BLaER1 treated with 17β-estradiol and CSF1 and Interleukin-3, amounts not matched to agents 10 nM and 100 nM (cell line): ENCODE data around the gene RBM26.

Experiments used
- H3K27ac ChIP-seq, 11 experiments: shearing (Covaris generic); formaldehyde crosslinking; 2 replicates each; pipeline ENCODE4 v1.8.1; 2022
- H3K27me3 ChIP-seq, 11 experiments: shearing (Covaris generic); formaldehyde crosslinking; 2 replicates each; pipeline ENCODE4 v1.8.1; 2022
- H3K36me3 ChIP-seq, 11 experiments: shearing (Covaris generic); formaldehyde crosslinking; 2 replicates each; pipeline ENCODE4 v1.8.1; 2022
- H3K4me1 ChIP-seq, 10 experiments: shearing (Covaris generic); formaldehyde crosslinking; 2 replicates each; pipeline ENCODE4 v1.8.1; 2022
- H3K4me2 ChIP-seq, 11 experiments: shearing (Covaris generic); formaldehyde crosslinking; 2 replicates each; pipeline ENCODE4 v1.8.1; 2022
- H3K4me3 ChIP-seq, 10 experiments: shearing (Covaris generic); formaldehyde crosslinking; 2 replicates each; pipeline ENCODE4 v1.8.1; 2022
- H3K9ac ChIP-seq, 11 experiments: shearing (Covaris generic); formaldehyde crosslinking; 2 replicates each; pipeline ENCODE4 v1.8.1; 2022
- H3K9me3 ChIP-seq, 11 experiments: shearing (Covaris generic); formaldehyde crosslinking; replicated peaks in 1 of 11; 2 replicates each; pipeline ENCODE4 v1.8.1; 2022
- H4K20me1 ChIP-seq, 11 experiments: shearing (Covaris generic); formaldehyde crosslinking; 2 replicates each; pipeline ENCODE4 v1.8.1; 2022
- Cebpa-rat ChIP-seq, 11 experiments: shearing (Covaris generic); IDR thresholded peaks; 2 replicates each; pipeline ENCODE4 v1.8.1; 2022

Gene RBM26

GRCh38 chr13:79402074-79402635 is 3.9 kb downstream of the RBM26 start:
- Histone ChIP-seq H3K27me3 (no peaks in the 10 kb centered on the region), H4K20me1 (peaks cover 22 to 72% (median 62%) of the 10 kb centered on the region in 11 experiments; a peak in 21 of 22 replicates), H3K4me3 (peak overlapping the region in 3 of 10 experiments; percentile 0 to 85 (median 81); a peak in 3 of 20 replicates), H3K4me2 (peak overlapping the region; percentile 82 to 98 (median 90)), H3K4me1 (peaks cover 34 to 74% (median 38%) of the 10 kb centered on the region in 10 experiments), H3K9ac (peak overlapping the region in 3 of 11 experiments; percentile 1 to 98 (median 42); a peak in 4 of 22 replicates), H3K27ac (peak overlapping the region in 8 of 11 experiments; percentile 7 to 65 (median 28); a peak in 7 of 22 replicates), H3K36me3 (peaks cover 12 to 55% (median 41%) of the 10 kb centered on the region in 11 experiments), H3K9me3 (peaks cover 0 to 15% (median 6%) of the 10 kb centered on the region in 11 experiments; a peak in 20 of 22 replicates)
- no peak for TF ChIP-seq Cebpa-rat (IDR thresholded peaks at IDR 0.05)

DNA sequence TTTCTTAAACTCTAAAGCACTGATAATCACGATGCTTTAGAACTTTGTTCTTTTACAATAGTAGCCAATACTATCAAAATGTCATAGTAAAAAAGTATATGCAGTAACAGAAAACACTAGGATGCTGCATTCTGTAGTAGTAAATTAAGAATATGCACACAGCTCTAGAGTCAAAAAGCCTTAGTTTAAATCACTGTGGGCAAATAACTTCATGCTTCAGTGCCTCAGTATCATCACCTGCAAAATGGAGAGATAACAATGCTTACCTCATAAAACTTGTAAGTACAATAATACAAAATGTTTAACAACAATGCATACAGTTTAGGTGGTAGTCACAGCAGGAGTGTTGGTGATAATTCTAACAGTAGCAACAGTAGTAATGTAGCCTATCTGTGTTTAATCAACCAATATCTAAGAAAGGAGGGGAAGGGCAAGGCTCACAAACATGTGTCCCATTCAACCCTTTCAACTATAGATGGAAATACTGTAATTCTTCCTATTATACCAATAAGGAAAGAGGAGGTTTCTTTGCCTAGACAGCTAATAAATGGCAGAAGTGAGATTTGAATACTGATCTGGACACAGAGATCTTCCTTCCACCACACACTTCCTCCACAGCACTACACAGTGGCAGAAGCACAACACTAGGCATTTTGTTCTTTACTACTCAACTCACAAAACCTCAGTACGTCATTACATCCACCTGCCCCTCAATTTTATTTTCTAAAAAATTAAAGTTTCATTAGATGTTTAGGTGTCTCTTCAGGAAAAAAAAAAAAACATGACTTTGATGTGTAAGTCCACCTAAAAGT is 4.6 kb downstream of the RBM26 start:
- Histone ChIP-seq H3K4me1 (peaks cover 31 to 69% (median 34%) of the 10 kb centered on the region in 10 experiments), H3K36me3 (peaks cover 19 to 61% (median 47%) of the 10 kb centered on the region in 11 experiments), H3K4me2 (peak overlapping the region; percentile 3 to 98 (median 89); a peak in 20 of 22 replicates), H4K20me1 (peaks cover 22 to 72% (median 62%) of the 10 kb centered on the region in 11 experiments; a peak in 21 of 22 replicates), H3K9ac (peak overlapping the region in 1 of 11 experiments; percentile 1; a peak in 1 of 22 replicates), H3K4me3 (no peak overlapping the region; a peak in 1 of 20 replicates), H3K27ac (peak overlapping the region in 7 of 11 experiments; percentile 1 to 65 (median 7); a peak in 4 of 22 replicates), H3K27me3 (no peaks in the 10 kb centered on the region), H3K9me3 (peaks cover 6 to 22% (median 12%) of the 10 kb centered on the region in 11 experiments; a peak in 20 of 22 replicates)
- no peak for TF ChIP-seq Cebpa-rat (IDR thresholded peaks at IDR 0.05)

DNA sequence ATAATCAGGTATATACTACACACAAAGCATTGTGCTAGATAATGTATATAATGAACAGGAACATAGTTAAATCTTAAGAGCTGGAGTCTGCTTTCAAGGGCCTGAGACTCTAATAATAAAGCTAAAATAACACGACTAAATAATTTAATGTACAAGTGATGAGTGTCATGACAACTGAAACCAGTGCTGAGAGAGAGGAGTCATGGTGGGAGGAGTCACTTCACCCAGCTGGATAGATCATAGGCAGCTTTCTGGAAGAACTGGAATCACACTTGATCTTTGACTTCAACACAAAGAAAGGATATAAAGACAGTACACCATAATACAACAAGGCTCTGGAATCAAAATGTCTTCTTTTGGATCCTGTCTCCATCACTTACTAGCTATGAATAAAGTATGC is 7.1 kb downstream of the RBM26 start:
- peaks cover 24 to 87% (median 69%) of the 10 kb centered on the region in 11 experiments for H3K36me3 ChIP-seq
- no peak for TF ChIP-seq Cebpa-rat (IDR thresholded peaks at IDR 0.05)
- peaks cover 34 to 77% (median 39%) of the 10 kb centered on the region in 10 experiments for H3K4me1 ChIP-seq

DNA sequence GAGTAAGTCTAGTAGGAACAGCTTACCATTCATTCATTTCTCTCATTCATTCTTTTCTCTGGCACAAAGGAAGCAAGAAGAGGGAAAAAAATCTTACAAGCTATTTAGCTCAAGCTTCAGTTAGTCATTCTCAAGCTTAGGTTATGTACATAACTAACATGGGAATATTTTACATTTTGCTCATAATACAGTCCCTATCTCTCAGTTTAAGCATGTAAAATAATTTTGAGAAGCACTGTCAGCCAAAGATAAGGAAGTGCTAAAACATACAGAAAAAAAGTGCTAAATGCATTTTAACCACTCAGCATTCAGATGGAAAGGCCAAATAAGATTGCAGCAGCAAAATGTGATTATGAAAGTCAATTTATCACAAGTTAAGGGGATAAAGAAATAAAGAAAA is 7.9 kb downstream of the RBM26 start:
- H3K4me3 ChIP-seq = no peak overlapping the region
- peak overlapping the region in 2 of 11 experiments; percentile 33 to 44; a peak in 2 of 22 replicates for H3K4me2 ChIP-seq
- H3K9ac ChIP-seq = no peak overlapping the region
- peaks cover 27 to 76% (median 62%) of the 10 kb centered on the region in 11 experiments; a peak in 20 of 22 replicates for H4K20me1 ChIP-seq
- peaks cover 34 to 77% (median 39%) of the 10 kb centered on the region in 10 experiments for H3K4me1 ChIP-seq
- H3K9me3 ChIP-seq = peaks cover 11 to 37% (median 28%) of the 10 kb centered on the region in 11 experiments; a peak in 20 of 22 replicates
- no peak for TF ChIP-seq Cebpa-rat (IDR thresholded peaks at IDR 0.05)
- H3K36me3 ChIP-seq = peaks cover 24 to 88% (median 72%) of the 10 kb centered on the region in 11 experiments
- no peak overlapping the region; a peak in 1 of 22 replicates for H3K27ac ChIP-seq
- H3K27me3 ChIP-seq = no peaks in the 10 kb centered on the region

More for the DNA sequence above, 7.1 kb downstream of the RBM26 start:
- Histone ChIP-seq H3K4me3 (no peak overlapping the region), H4K20me1 (peaks cover 25 to 76% (median 62%) of the 10 kb centered on the region in 11 experiments; a peak in 21 of 22 replicates), H3K4me2 (peak overlapping the region in 2 of 11 experiments; percentile 0 to 44; a peak in 3 of 22 replicates), H3K9me3 (peaks cover 11 to 37% (median 28%) of the 10 kb centered on the region in 11 experiments; a peak in 20 of 22 replicates), H3K27ac (peak overlapping the region in 1 of 11 experiments; percentile 10; a peak in 1 of 22 replicates), H3K27me3 (no peaks in the 10 kb centered on the region), H3K9ac (no peak overlapping the region)

DNA sequence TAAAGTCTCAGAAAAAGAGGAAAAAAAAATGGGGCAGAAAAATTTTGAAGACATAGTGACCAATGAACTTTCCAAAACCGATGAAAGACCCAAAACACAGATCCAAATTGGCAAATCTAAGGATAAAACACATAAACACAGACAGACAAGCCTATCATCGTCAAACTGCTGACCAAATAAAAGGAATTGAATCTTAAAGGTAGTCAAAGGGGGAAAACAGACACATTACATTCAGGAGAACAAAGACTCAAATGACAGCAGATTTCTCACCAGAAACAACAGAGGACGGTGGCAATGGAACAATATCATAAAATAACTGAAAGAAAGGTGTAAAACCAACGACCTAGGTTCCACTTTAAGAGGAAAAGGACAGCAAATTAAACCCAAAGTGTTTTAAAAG is 10.2 kb downstream of the RBM26 start:
- H3K27ac ChIP-seq = no peak overlapping the region
- H3K36me3 ChIP-seq = peaks cover 24 to 85% (median 71%) of the 10 kb centered on the region in 11 experiments
- no peaks in the 10 kb centered on the region for H3K27me3 ChIP-seq
- TF ChIP-seq Cebpa-rat (IDR thresholded peaks at IDR 0.05) = no peak
- peaks cover 20 to 61% (median 22%) of the 10 kb centered on the region in 10 experiments for H3K4me1 ChIP-seq
- no peak overlapping the region for H3K9ac ChIP-seq
- peaks cover 27 to 69% (median 53%) of the 10 kb centered on the region in 11 experiments; a peak in 19 of 22 replicates for H4K20me1 ChIP-seq
- H3K4me2 ChIP-seq = no peak overlapping the region
- H3K9me3 ChIP-seq = peaks cover 11 to 40% (median 28%) of the 10 kb centered on the region in 11 experiments; a peak in 20 of 22 replicates
- no peak overlapping the region for H3K4me3 ChIP-seq

DNA sequence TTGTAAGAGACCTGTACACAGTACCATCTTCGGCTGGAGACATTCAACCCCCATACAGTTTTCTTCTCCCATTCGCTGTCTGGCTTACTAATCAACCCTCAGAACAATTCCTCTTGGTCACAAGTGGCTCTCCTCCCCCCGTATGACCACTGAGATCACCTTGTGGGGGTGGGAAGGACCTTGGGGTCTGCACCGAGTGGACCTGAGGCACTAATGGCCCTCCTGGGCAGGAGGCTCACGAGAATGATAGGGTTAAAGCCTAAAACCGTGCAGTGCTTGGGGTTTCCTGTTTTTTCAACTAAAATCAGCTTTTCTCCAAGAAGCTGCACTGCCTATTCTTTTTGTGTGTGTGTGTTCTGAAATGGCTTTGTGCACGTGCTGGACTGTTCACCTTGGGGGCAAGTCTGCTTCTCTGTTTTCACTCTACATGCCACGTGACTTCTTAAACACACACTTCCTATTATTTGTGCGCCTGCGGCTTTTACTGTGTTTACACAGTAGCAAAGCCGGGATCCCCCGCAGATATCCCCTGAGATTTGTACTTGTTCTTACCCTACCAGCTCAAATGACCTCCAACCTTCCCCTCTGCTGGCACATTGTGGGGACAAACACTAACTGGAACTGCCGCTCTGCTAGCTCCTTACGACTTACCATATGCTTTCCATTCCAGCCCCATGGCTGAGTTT is 12.3 kb downstream of the RBM26 start:
- peaks cover 15 to 74% (median 58%) of the 10 kb centered on the region in 11 experiments for H3K36me3 ChIP-seq
- H3K27ac ChIP-seq = peak overlapping the region; percentile 2 to 72 (median 50); a peak in 16 of 22 replicates

DNA sequence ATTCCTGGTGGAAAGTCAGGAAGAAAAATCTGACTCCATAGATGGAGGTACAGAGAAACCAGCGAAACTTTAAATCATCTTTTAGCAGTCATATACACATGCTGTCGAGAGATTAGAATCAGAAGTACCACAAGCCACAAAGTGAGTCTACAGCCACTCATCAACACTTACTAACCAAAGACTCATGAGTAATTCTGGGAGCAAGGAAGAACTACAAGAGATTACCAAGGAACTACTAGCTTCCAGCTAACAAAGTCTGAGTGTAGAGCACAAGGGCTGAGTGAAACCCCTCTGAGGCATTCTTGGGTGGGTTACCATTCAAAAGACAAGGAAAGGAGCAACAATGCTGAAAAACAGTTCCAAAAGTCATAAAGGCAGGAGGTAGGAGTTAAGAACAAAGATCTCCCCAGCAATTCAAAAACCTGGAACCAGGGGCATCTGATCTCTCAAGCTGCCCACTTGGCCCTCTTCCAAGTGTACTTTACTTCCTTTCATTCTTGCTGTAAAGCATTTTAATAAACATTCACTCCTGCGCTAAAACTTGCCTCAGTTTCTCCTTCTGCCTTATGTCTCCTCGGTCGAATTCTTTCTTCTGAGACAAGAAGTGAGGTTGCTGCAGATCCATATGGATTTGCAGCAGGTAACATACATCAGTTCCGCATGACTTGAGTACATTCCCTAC is 13.0 kb downstream of the RBM26 start:
- Histone ChIP-seq H3K9me3 (peaks cover 11 to 33% (median 26%) of the 10 kb centered on the region in 11 experiments; a peak in 20 of 22 replicates), H3K4me3 (no peak overlapping the region), H3K36me3 (peaks cover 15 to 73% (median 55%) of the 10 kb centered on the region in 11 experiments), H3K4me1 (peaks cover 20 to 60% (median 27%) of the 10 kb centered on the region in 10 experiments), H4K20me1 (peaks cover 17 to 64% (median 54%) of the 10 kb centered on the region in 11 experiments; a peak in 19 of 22 replicates), H3K9ac (no peak overlapping the region; a peak in 1 of 22 replicates), H3K27me3 (no peaks in the 10 kb centered on the region), H3K4me2 (peak overlapping the region; percentile 30 to 71 (median 58); a peak in 20 of 22 replicates), H3K27ac (peak overlapping the region in 8 of 11 experiments; percentile 28 to 72 (median 52); a peak in 13 of 22 replicates)
- TF ChIP-seq Cebpa-rat (IDR thresholded peaks at IDR 0.05) = no peak

More for the DNA sequence above, 12.3 kb downstream of the RBM26 start:
- Histone ChIP-seq H3K9ac (peak overlapping the region in 8 of 11 experiments; percentile 2 to 54 (median 24); a peak in 7 of 22 replicates), H3K9me3 (peaks cover 11 to 40% (median 28%) of the 10 kb centered on the region in 11 experiments; a peak in 20 of 22 replicates), H3K4me2 (peak overlapping the region; percentile 30 to 71 (median 58)), H3K27me3 (no peaks in the 10 kb centered on the region), H4K20me1 (peaks cover 17 to 66% (median 48%) of the 10 kb centered on the region in 11 experiments; a peak in 19 of 22 replicates), H3K4me1 (peaks cover 20 to 60% (median 27%) of the 10 kb centered on the region in 10 experiments), H3K4me3 (peak overlapping the region in 2 of 10 experiments; percentile 23 to 26; a peak in 2 of 20 replicates)
- no peak for TF ChIP-seq Cebpa-rat (IDR thresholded peaks at IDR 0.05)
